ENCODE results near the gene NKAIN2.
"Not testable (repeated sequence)": the region's sequence is repeated elsewhere in the genome, so short reads cannot be mapped to it uniquely, and the experiment has no call there.

Gene NKAIN2

GRCh38 chr6:124433387-124434160, 629.9 kb downstream of the NKAIN2 start:
- H3K27ac ChIP-seq (ENCODE audit: low read length) = no peak overlapping the region
- no peaks in the 10 kb centered on the region for H3K9me3 ChIP-seq (ENCODE audit: insufficient read depth, low read depth, low read length)
- no peaks in the 10 kb centered on the region for H3K36me3 ChIP-seq (ENCODE audit: insufficient read depth, low read depth, low read length)
- no peaks in the 10 kb centered on the region for H3K4me1 ChIP-seq (ENCODE audit: insufficient read depth, low read length)
- H3K9ac ChIP-seq (ENCODE audit: low read depth, low read length) = no peak overlapping the region
- H3K4me3 ChIP-seq (ENCODE audit: low read length) = no peak overlapping the region
- H3K27me3 ChIP-seq (ENCODE audit: insufficient read depth, low read length) = no peaks in the 10 kb centered on the region

GRCh38 chr6:124434421-124434820, 630.8 kb downstream of the NKAIN2 start:
- Histone ChIP-seq H3K9ac (ENCODE audit: low read depth, low read length) (no peak overlapping the region), H3K4me1 (ENCODE audit: insufficient read depth, low read length) (no peaks in the 10 kb centered on the region), H3K27me3 (ENCODE audit: insufficient read depth, low read length) (no peaks in the 10 kb centered on the region), H3K36me3 (ENCODE audit: insufficient read depth, low read depth, low read length) (no peaks in the 10 kb centered on the region), H3K27ac (ENCODE audit: low read length) (no peak overlapping the region), H3K9me3 (ENCODE audit: insufficient read depth, low read depth, low read length) (no peaks in the 10 kb centered on the region), H3K4me3 (ENCODE audit: low read length) (no peak overlapping the region)

GRCh38 chr6:124436803-124437202, 633.1 kb downstream of the NKAIN2 start:
- H3K4me3 ChIP-seq (ENCODE audit: low read length) = no peak overlapping the region
- H3K27me3 ChIP-seq (ENCODE audit: insufficient read depth, low read length) = no peaks in the 10 kb centered on the region
- no peak overlapping the region for H3K27ac ChIP-seq (ENCODE audit: low read length)
- H3K9ac ChIP-seq (ENCODE audit: low read depth, low read length) = no peak overlapping the region
- H3K4me1 ChIP-seq (ENCODE audit: insufficient read depth, low read length) = no peaks in the 10 kb centered on the region
- no peaks in the 10 kb centered on the region for H3K9me3 ChIP-seq (ENCODE audit: insufficient read depth, low read depth, low read length)
- H3K36me3 ChIP-seq (ENCODE audit: insufficient read depth, low read depth, low read length) = no peaks in the 10 kb centered on the region

GRCh38 chr6:124438546-124439065, 634.9 kb downstream of the NKAIN2 start:
- Histone ChIP-seq H3K4me3 (ENCODE audit: low read length) (no peak overlapping the region), H3K9me3 (ENCODE audit: insufficient read depth, low read depth, low read length) (no peaks in the 10 kb centered on the region), H3K27ac (ENCODE audit: low read length) (no peak overlapping the region), H3K36me3 (ENCODE audit: insufficient read depth, low read depth, low read length) (no peaks in the 10 kb centered on the region), H3K9ac (ENCODE audit: low read depth, low read length) (no peak overlapping the region), H3K4me1 (ENCODE audit: insufficient read depth, low read length) (no peaks in the 10 kb centered on the region), H3K27me3 (ENCODE audit: insufficient read depth, low read length) (no peaks in the 10 kb centered on the region)

- Histone ChIP-seq H3K4me1 (ENCODE audit: insufficient read depth, low read length) (no peaks in the 10 kb centered on the region), H3K9me3 (ENCODE audit: insufficient read depth, low read depth, low read length) (no peaks in the 10 kb centered on the region), H3K9ac (ENCODE audit: low read depth, low read length) (no peak overlapping the region), H3K4me3 (ENCODE audit: low read length) (no peak overlapping the region), H3K36me3 (ENCODE audit: insufficient read depth, low read depth, low read length) (no peaks in the 10 kb centered on the region), H3K27ac (ENCODE audit: low read length) (no peak overlapping the region), H3K27me3 (ENCODE audit: insufficient read depth, low read length) (no peaks in the 10 kb centered on the region)
Observed at GRCh38 chr6:124441450-124441849, 637.8 kb downstream of the NKAIN2 start.

GRCh38 chr6:124443541-124443940, 639.9 kb downstream of the NKAIN2 start:
- Histone ChIP-seq H3K4me3 (ENCODE audit: low read length) (no peak overlapping the region), H3K27me3 (ENCODE audit: insufficient read depth, low read length) (no peaks in the 10 kb centered on the region), H3K4me1 (ENCODE audit: insufficient read depth, low read length) (no peaks in the 10 kb centered on the region), H3K9ac (ENCODE audit: low read depth, low read length) (no peak overlapping the region), H3K27ac (ENCODE audit: low read length) (no peak overlapping the region), H3K36me3 (ENCODE audit: insufficient read depth, low read depth, low read length) (no peaks in the 10 kb centered on the region), H3K9me3 (ENCODE audit: insufficient read depth, low read depth, low read length) (no peaks in the 10 kb centered on the region)

- H3K9ac ChIP-seq (ENCODE audit: low read depth, low read length) = no peak overlapping the region
- no peak overlapping the region for H3K27ac ChIP-seq (ENCODE audit: low read length)
- no peak overlapping the region for H3K4me3 ChIP-seq (ENCODE audit: low read length)
- no peaks in the 10 kb centered on the region for H3K9me3 ChIP-seq (ENCODE audit: insufficient read depth, low read depth, low read length)
- no peaks in the 10 kb centered on the region for H3K4me1 ChIP-seq (ENCODE audit: insufficient read depth, low read length)
- H3K27me3 ChIP-seq (ENCODE audit: insufficient read depth, low read length) = no peaks in the 10 kb centered on the region
- H3K36me3 ChIP-seq (ENCODE audit: insufficient read depth, low read depth, low read length) = no peaks in the 10 kb centered on the region
Observed at GRCh38 chr6:124445581-124445980, 641.9 kb downstream of the NKAIN2 start.

GRCh38 chr6:124446961-124447360, 643.3 kb downstream of the NKAIN2 start:
- H3K36me3 ChIP-seq (ENCODE audit: insufficient read depth, low read depth, low read length) = no peaks in the 10 kb centered on the region
- no peaks in the 10 kb centered on the region for H3K4me1 ChIP-seq (ENCODE audit: insufficient read depth, low read length)
- H3K27ac ChIP-seq (ENCODE audit: low read length) = no peak overlapping the region
- H3K27me3 ChIP-seq (ENCODE audit: insufficient read depth, low read length) = no peaks in the 10 kb centered on the region
- H3K9me3 ChIP-seq (ENCODE audit: insufficient read depth, low read depth, low read length) = no peaks in the 10 kb centered on the region
- no peak overlapping the region for H3K9ac ChIP-seq (ENCODE audit: low read depth, low read length)
- H3K4me3 ChIP-seq (ENCODE audit: low read length) = no peak overlapping the region

- Histone ChIP-seq H3K27me3 (ENCODE audit: insufficient read depth, low read length) (no peaks in the 10 kb centered on the region), H3K4me3 (ENCODE audit: low read length) (no peak overlapping the region), H3K4me1 (ENCODE audit: insufficient read depth, low read length) (no peaks in the 10 kb centered on the region), H3K9me3 (ENCODE audit: insufficient read depth, low read depth, low read length) (no peaks in the 10 kb centered on the region), H3K27ac (ENCODE audit: low read length) (no peak overlapping the region), H3K36me3 (ENCODE audit: insufficient read depth, low read depth, low read length) (no peaks in the 10 kb centered on the region), H3K9ac (ENCODE audit: low read depth, low read length) (no peak overlapping the region)
Observed at GRCh38 chr6:124459268-124459667, 655.6 kb downstream of the NKAIN2 start.

- no peak overlapping the region for H3K4me3 ChIP-seq (ENCODE audit: low read length)
- H3K4me1 ChIP-seq (ENCODE audit: insufficient read depth, low read length) = no peaks in the 10 kb centered on the region
- no peaks in the 10 kb centered on the region for H3K27me3 ChIP-seq (ENCODE audit: insufficient read depth, low read length)
- H3K36me3 ChIP-seq (ENCODE audit: insufficient read depth, low read depth, low read length) = no peaks in the 10 kb centered on the region
- H3K9ac ChIP-seq (ENCODE audit: low read depth, low read length) = no peak overlapping the region
- H3K27ac ChIP-seq (ENCODE audit: low read length) = no peak overlapping the region
- no peaks in the 10 kb centered on the region for H3K9me3 ChIP-seq (ENCODE audit: insufficient read depth, low read depth, low read length)
Observed at GRCh38 chr6:124462750-124463149, 659.1 kb downstream of the NKAIN2 start.

- Histone ChIP-seq H3K27ac (ENCODE audit: low read length) (no peak overlapping the region), H3K27me3 (ENCODE audit: insufficient read depth, low read length) (no peaks in the 10 kb centered on the region), H3K36me3 (ENCODE audit: insufficient read depth, low read depth, low read length) (no peaks in the 10 kb centered on the region), H3K9ac (ENCODE audit: low read depth, low read length) (no peak overlapping the region), H3K4me3 (ENCODE audit: low read length) (no peak overlapping the region), H3K4me1 (ENCODE audit: insufficient read depth, low read length) (no peaks in the 10 kb centered on the region), H3K9me3 (ENCODE audit: insufficient read depth, low read depth, low read length) (no peaks in the 10 kb centered on the region)
Observed at GRCh38 chr6:124463271-124463670, 659.6 kb downstream of the NKAIN2 start.

- not testable (repeated sequence) for H3K9me3 ChIP-seq (ENCODE audit: insufficient read depth, low read depth, low read length); H3K36me3 ChIP-seq (ENCODE audit: insufficient read depth, low read depth, low read length); H3K4me1 ChIP-seq (ENCODE audit: insufficient read depth, low read length); H3K9ac ChIP-seq (ENCODE audit: low read depth, low read length); H3K27me3 ChIP-seq (ENCODE audit: insufficient read depth, low read length); H3K27ac ChIP-seq (ENCODE audit: low read length); H3K4me3 ChIP-seq (ENCODE audit: low read length)
Observed at GRCh38 chr6:124464600-124464999, 660.9 kb downstream of the NKAIN2 start.
